ENCODE data around the gene SLC2A13. TPM values are rescaled to one million over a fixed set of nuclear protein-coding genes. Genes with fewer than 3 reads are reported as not detected.
"Not testable (repeated sequence)": the region's sequence is repeated elsewhere in the genome, so short reads cannot be mapped to it uniquely, and the experiment has no call there.

SLC2A13 gene
- total RNA-seq, 1 donor from 2014 or later, result 15.8 TPM

GRCh38 chr12:39752482-39753137 is 353.3 kb downstream of the SLC2A13 start:
- peaks cover 9% of the 10 kb centered on the region for H3K36me3 Mint-ChIP-seq (ENCODE audit: low read depth, unreplicated experiment)
- no peak overlapping the region for H3K4me3 Mint-ChIP-seq (ENCODE audit: unreplicated experiment)
- no peaks in the 10 kb centered on the region for H3K4me1 Mint-ChIP-seq (ENCODE audit: unreplicated experiment)
- H3K9me3 Mint-ChIP-seq (ENCODE audit: unreplicated experiment), result peaks cover 6% of the 10 kb centered on the region
- no peak for DNase-seq (ENCODE audit: low spot score)
- TF ChIP-seq CTCF (IDR thresholded peaks at IDR 0.05; ENCODE audit: unreplicated experiment), result no peak
- H3K27me3 Mint-ChIP-seq (ENCODE audit: unreplicated experiment), result peaks cover 3% of the 10 kb centered on the region
- H3K27ac Mint-ChIP-seq (ENCODE audit: unreplicated experiment), result no peak overlapping the region

- not testable (repeated sequence) for H3K4me3 Mint-ChIP-seq (ENCODE audit: unreplicated experiment); H3K27ac Mint-ChIP-seq (ENCODE audit: unreplicated experiment)
- peaks cover 10% of the 10 kb centered on the region for H3K9me3 Mint-ChIP-seq (ENCODE audit: unreplicated experiment)
These were observed 359.7 kb downstream of the SLC2A13 start for GRCh38 chr12:39746151-39746550.

GRCh38 chr12:39743655-39744054 is 362.2 kb downstream of the SLC2A13 start:
- Mint-ChIP-seq H3K4me3 (ENCODE audit: unreplicated experiment) (no peak overlapping the region), H3K9me3 (ENCODE audit: unreplicated experiment) (peaks cover 4% of the 10 kb centered on the region), H3K27ac (ENCODE audit: unreplicated experiment) (no peak overlapping the region), H3K27me3 (ENCODE audit: unreplicated experiment) (peaks cover 3% of the 10 kb centered on the region), H3K36me3 (ENCODE audit: low read depth, unreplicated experiment) (peaks cover 7% of the 10 kb centered on the region), H3K4me1 (ENCODE audit: unreplicated experiment) (no peaks in the 10 kb centered on the region)
- TF ChIP-seq CTCF (IDR thresholded peaks at IDR 0.05; ENCODE audit: unreplicated experiment), result no peak
- no peak for DNase-seq (ENCODE audit: low spot score)

More at GRCh38 chr12:39746151-39746550, 359.7 kb downstream of the SLC2A13 start:
- not testable (repeated sequence) for H3K27me3 Mint-ChIP-seq (ENCODE audit: unreplicated experiment); H3K36me3 Mint-ChIP-seq (ENCODE audit: low read depth, unreplicated experiment); H3K4me1 Mint-ChIP-seq (ENCODE audit: unreplicated experiment); DNase-seq (ENCODE audit: low spot score)

- no peak for TF ChIP-seq CTCF (IDR thresholded peaks at IDR 0.05; ENCODE audit: unreplicated experiment)
- H3K4me1 Mint-ChIP-seq (ENCODE audit: unreplicated experiment), result no peaks in the 10 kb centered on the region
- H3K36me3 Mint-ChIP-seq (ENCODE audit: low read depth, unreplicated experiment), result peaks cover 14% of the 10 kb centered on the region
- no peak overlapping the region for H3K27ac Mint-ChIP-seq (ENCODE audit: unreplicated experiment)
- no peak for DNase-seq (ENCODE audit: low spot score)
- H3K27me3 Mint-ChIP-seq (ENCODE audit: unreplicated experiment), result no peaks in the 10 kb centered on the region
- H3K4me3 Mint-ChIP-seq (ENCODE audit: unreplicated experiment), result no peak overlapping the region
- H3K9me3 Mint-ChIP-seq (ENCODE audit: unreplicated experiment), result peaks cover 5% of the 10 kb centered on the region
These were observed 369.5 kb downstream of the SLC2A13 start for GRCh38 chr12:39736406-39736805.

- no peaks in the 10 kb centered on the region for H3K27me3 Mint-ChIP-seq (ENCODE audit: unreplicated experiment)
- no peak overlapping the region for H3K4me3 Mint-ChIP-seq (ENCODE audit: unreplicated experiment)
- H3K36me3 Mint-ChIP-seq (ENCODE audit: low read depth, unreplicated experiment), result no peaks in the 10 kb centered on the region
- no peak for DNase-seq (ENCODE audit: low spot score)
- no peaks in the 10 kb centered on the region for H3K4me1 Mint-ChIP-seq (ENCODE audit: unreplicated experiment)
- H3K27ac Mint-ChIP-seq (ENCODE audit: unreplicated experiment), result no peak overlapping the region
- no peak for TF ChIP-seq CTCF (IDR thresholded peaks at IDR 0.05; ENCODE audit: unreplicated experiment)
- no peaks in the 10 kb centered on the region for H3K9me3 Mint-ChIP-seq (ENCODE audit: unreplicated experiment)
These were observed 382.1 kb downstream of the SLC2A13 start for GRCh38 chr12:39723831-39724230.

Data from endothelial cell (in vitro differentiated cells).